Stomach (tissue), 9 donors: Measurements from ENCODE around the gene EXOC4. TPM values are rescaled to one million over a fixed set of nuclear protein-coding genes. Genes with fewer than 3 reads are reported as not detected.

Experiments used
- DNase-seq, 2 donors: peaks; one replicate each; pipeline versions ENCODE4 v3.0.0 to v3.0.0-alpha.2; 2013 to 2019
- H3K27ac ChIP-seq, 5 donors: fragments of 200-600 bp in 4 of 5; sonication (generic) in 4 of 5; one replicate each; pipeline ENCODE4 v1.5.1; 2013 to 2019; ENCODE audit warnings: mild to moderate bottlenecking in 1 of 5, moderate library complexity in 1 of 5
- H3K27me3 ChIP-seq, 3 donors: fragments of 200-600 bp; sonication (generic); one replicate each; pipeline ENCODE4 v1.5.1; 2017 to 2019; ENCODE audit warnings: mixed run types in 1 of 3
- H3K36me3 ChIP-seq, 4 donors: fragments of 200-600 bp; sonication (generic); 1 replicate in 3 of 4; 2 replicates in 1 of 4; pipeline ENCODE4 v1.5.1; 2016 to 2019
- H3K4me1 ChIP-seq, 4 donors: fragments of 200-600 bp; sonication (generic); one replicate each; pipeline ENCODE4 v1.5.1; 2016 to 2019
- H3K4me3 ChIP-seq, 4 donors: fragments of 200-600 bp; sonication (generic) in 3 of 4; one replicate each; pipeline ENCODE4 v1.5.1; 2016 to 2019; ENCODE audit warnings: mild to moderate bottlenecking in 1 of 4
- H3K9me3 ChIP-seq, 4 donors: fragments of 200-600 bp; sonication (generic); one replicate each; pipeline ENCODE4 v1.5.1; 2016 to 2019
- EP300 ChIP-seq: sonication (generic); formaldehyde crosslinking; IDR thresholded peaks from one replicate; pipeline ENCODE4 v1.6.1; 2017; ENCODE audit warnings: antibody characterized with exemption
- POLR2A ChIP-seq, 4 donors: fragments of 450-650 bp; IDR thresholded peaks; one replicate each; pipeline ENCODE4 v1.6.1; 2016; ENCODE audit warnings: antibody characterized with exemption in 4 of 4, control low read depth in 2 of 4, mild to moderate bottlenecking in 1 of 4, moderate library complexity in 1 of 4
- POLR2AphosphoS5 ChIP-seq, 3 donors: sonication (generic); formaldehyde crosslinking; IDR thresholded peaks; one replicate each; pipeline ENCODE4 v1.6.1; 2016; ENCODE audit warnings: antibody characterized with exemption in 3 of 3
- WGBS, 5 donors: extraction: QIAGEN DNeasy Blood & Tissue Kit in 3 of 5; methylation state at CpG; one replicate each; pipeline versions ENCODE4 v1.1.5 to v1.1.7; 2013 to 2018; 5-methylcytosine and 5-hydroxymethylcytosine counted together
- intact Hi-C: fragments of 100-400 bp; cut with DNase I; formaldehyde crosslinking; loops from one replicate; pipeline ENCODE4 v1.15.1; 2023; ENCODE audit warnings: low total_unique reads
- polyA plus RNA-seq, 3 donors: library from polyadenylated mRNA; stranded (reverse); fragments of 200-250 nt; gene quantifications; one replicate each; pipeline ENCODE4 v1.2.3, GENCODE V29; 2013
- total RNA-seq, 5 donors: library from RNA; depleted of rRNA; stranded (reverse); fragments of >200 nt; gene quantifications; one replicate each; pipeline versions ENCODE4 v1.1.0 to v1.2.3, GENCODE V29; 2014 to 2016
- TF ChIP-seq, protein P1 (sequence below), 7 experiments: fragments of 450-650 bp in 4 of 7; fragments of 200-600 bp in 3 of 7; sonication (generic) in 3 of 7; IDR thresholded peaks; one replicate each; pipeline ENCODE4 v1.5.1; 2016 to 2019; ENCODE audit warnings: antibody characterized with exemption in 7 of 7, control low read depth in 2 of 7, mild to moderate bottlenecking in 1 of 7
- donor health status: healthy with polysubstance abuse.
- donor health status: Bipolar disorder and iron deficiency.
- donor health status: healthy.

EXOC4 gene
- total and polyA plus RNA-seq, 8 donors = 14.1 to 339 (median 61.1) TPM

DNA sequence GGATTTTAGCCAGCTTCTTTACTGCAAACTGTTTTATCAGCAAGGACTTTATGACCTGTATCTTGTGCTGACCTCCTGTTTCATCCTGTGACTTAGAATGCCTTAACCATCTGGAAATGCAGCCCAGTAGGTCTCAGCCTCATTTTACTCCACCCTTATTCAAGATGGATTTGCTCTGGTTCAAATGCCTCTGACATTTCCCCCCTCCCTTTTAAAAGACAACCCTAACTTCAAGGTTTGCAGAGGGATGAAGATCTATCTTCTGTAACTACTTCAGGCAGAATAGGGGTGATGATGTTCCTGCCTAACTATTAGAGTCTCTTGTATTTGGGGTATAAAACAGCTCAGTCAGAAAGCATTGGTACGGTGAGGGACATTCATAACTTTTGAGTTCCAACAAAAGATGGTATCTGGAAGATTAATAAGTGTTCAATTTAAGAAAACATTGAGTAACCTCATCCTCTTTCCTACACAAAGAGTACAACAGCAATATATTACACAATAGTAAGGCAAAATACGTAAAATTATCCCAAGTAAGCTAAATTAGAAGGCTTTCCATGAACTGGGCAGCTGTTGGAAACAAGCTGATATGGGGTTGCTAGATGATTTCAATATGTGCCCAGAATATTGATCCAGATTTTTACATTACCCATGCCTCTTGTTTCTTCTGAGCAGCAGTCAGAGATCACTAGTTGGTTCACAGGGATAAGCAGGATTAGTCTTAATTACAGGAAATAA lies 834.3 kb downstream of the EXOC4 start:
- Histone ChIP-seq H3K36me3 (no peaks in the 10 kb centered on the region), H3K4me1 (no peaks in the 10 kb centered on the region), H3K4me3 (no peak overlapping the region), H3K27me3 (no peaks in the 10 kb centered on the region), H3K9me3 (peaks cover 6 to 39% (median 23%) of the 10 kb centered on the region in 4 donors), H3K27ac (no peak overlapping the region)
- TF ChIP-seq EP300 (no peak), POLR2AphosphoS5 (IDR thresholded peaks at IDR 0.05) (no peak), POLR2A (IDR thresholded peaks at IDR 0.05) (no peak)
- TF ChIP-seq, protein P1, sequence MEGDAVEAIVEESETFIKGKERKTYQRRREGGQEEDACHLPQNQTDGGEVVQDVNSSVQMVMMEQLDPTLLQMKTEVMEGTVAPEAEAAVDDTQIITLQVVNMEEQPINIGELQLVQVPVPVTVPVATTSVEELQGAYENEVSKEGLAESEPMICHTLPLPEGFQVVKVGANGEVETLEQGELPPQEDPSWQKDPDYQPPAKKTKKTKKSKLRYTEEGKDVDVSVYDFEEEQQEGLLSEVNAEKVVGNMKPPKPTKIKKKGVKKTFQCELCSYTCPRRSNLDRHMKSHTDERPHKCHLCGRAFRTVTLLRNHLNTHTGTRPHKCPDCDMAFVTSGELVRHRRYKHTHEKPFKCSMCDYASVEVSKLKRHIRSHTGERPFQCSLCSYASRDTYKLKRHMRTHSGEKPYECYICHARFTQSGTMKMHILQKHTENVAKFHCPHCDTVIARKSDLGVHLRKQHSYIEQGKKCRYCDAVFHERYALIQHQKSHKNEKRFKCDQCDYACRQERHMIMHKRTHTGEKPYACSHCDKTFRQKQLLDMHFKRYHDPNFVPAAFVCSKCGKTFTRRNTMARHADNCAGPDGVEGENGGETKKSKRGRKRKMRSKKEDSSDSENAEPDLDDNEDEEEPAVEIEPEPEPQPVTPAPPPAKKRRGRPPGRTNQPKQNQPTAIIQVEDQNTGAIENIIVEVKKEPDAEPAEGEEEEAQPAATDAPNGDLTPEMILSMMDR (IDR thresholded peaks at IDR 0.05) = no peak
- no peak for DNase-seq
- intact Hi-C loops = no loop called here
- WGBS, 5 donors = 85 to 98% (median 97%) methylated on average over 2 of the region's 2 CpGs

DNA sequence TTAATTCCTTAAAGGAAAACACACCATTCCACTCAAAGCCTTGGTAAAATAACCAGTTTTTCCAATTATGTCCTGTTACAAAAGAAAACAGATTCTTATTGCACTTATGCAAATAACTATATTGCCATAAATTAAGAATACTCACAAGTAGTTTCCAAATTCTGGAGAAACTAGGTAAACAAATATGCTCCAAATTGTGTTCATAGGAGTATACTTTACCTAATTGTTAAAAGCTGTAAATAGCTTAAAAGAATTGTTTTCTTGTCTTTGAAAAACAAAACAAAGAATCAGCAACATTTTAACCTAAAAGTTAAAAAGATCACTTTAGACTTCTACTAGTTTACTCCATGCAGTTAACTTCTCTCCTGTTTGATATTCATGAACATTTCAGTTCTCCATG lies 835.3 kb downstream of the EXOC4 start:
- Histone ChIP-seq H3K4me1 (no peaks in the 10 kb centered on the region), H3K9me3 (peaks cover 6 to 39% (median 23%) of the 10 kb centered on the region in 4 donors), H3K36me3 (no peaks in the 10 kb centered on the region), H3K27ac (no peak overlapping the region), H3K27me3 (no peaks in the 10 kb centered on the region), H3K4me3 (no peak overlapping the region)
- no peak for DNase-seq
- TF ChIP-seq, protein P1 (IDR thresholded peaks at IDR 0.05) = no peak
- TF ChIP-seq POLR2AphosphoS5 (IDR thresholded peaks at IDR 0.05) (no peak), EP300 (no peak), POLR2A (IDR thresholded peaks at IDR 0.05) (no peak)
- intact Hi-C loops = no loop called here

DNA sequence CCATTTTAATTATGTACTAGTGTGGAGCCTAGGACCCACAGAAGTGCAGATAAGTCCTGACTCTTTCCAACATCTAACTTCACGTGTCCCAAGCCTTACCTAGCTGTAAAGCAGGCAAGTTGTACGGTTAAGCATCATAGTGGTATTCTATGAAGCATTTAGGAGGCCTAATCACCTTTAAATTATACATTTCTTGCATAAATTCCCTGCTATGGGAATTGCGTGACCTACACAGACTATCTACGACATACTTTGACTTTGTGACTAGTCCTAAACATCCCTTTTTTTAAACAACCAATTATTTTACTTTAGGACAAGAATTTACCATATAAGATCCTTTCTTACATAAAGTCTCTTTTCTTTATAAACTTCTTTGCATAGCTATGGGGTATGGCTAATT lies 836.6 kb downstream of the EXOC4 start:
- H3K36me3 ChIP-seq = no peaks in the 10 kb centered on the region
- peaks cover 6 to 48% (median 26%) of the 10 kb centered on the region in 4 donors for H3K9me3 ChIP-seq
- intact Hi-C loops = no loop called here
- H3K4me1 ChIP-seq = no peaks in the 10 kb centered on the region
- no peak overlapping the region for H3K4me3 ChIP-seq
- no peak overlapping the region for H3K27ac ChIP-seq
- TF ChIP-seq, protein P1 (IDR thresholded peaks at IDR 0.05) = no peak
- TF ChIP-seq EP300 (no peak), POLR2A (IDR thresholded peaks at IDR 0.05) (no peak), POLR2AphosphoS5 (IDR thresholded peaks at IDR 0.05) (no peak)
- no peak for DNase-seq
- 78 to 82% (median 79%) methylated on average over 4 of the region's 4 CpGs for WGBS, 5 donors
- H3K27me3 ChIP-seq = no peaks in the 10 kb centered on the region

DNA sequence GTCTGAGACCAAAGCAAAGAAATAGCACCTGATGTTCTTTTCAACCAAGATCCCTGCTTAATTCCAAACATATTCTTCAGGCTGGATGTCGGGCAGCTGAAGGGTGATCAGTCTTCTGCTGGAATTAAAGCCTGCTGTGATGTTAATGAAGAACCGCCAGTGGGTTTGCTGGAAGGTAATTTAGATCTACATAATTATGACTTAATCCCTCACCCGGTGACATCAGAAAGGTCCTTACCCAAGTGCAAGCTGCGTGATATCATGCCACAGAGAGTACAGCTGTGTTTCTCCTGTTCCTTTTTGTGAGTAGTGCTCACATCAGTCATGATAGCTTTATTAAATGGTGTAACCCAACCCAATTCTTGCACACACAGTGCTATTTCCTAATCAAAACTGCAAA lies 845.2 kb downstream of the EXOC4 start:
- H3K9me3 ChIP-seq = peaks cover 0 to 10% (median 5%) of the 10 kb centered on the region in 4 donors
- no peaks in the 10 kb centered on the region for H3K36me3 ChIP-seq
- TF ChIP-seq, protein P1 (IDR thresholded peaks at IDR 0.05) = no peak
- TF ChIP-seq POLR2A (IDR thresholded peaks at IDR 0.05) (no peak), EP300 (no peak), POLR2AphosphoS5 (IDR thresholded peaks at IDR 0.05) (no peak)
- no peak overlapping the region for H3K27ac ChIP-seq
- intact Hi-C loops = no loop called here
- DNase-seq = no peak
- H3K4me1 ChIP-seq = no peaks in the 10 kb centered on the region
- H3K4me3 ChIP-seq = no peak overlapping the region
- no peaks in the 10 kb centered on the region for H3K27me3 ChIP-seq
- 85 to 93% (median 88%) methylated on average over 4 of the region's 4 CpGs for WGBS, 5 donors
